Measurements from ENCODE around the gene ZNF407. TPM values are rescaled to one million over a fixed set of nuclear protein-coding genes. Genes with fewer than 3 reads are reported as not detected.

Gene ZNF407
- total and polyA plus RNA-seq, 2 of the 13 experiments (the other 11 are each of a cell fraction or from before 2014, with no cell fraction given): 2.3 to 8.7 TPM

DNA sequence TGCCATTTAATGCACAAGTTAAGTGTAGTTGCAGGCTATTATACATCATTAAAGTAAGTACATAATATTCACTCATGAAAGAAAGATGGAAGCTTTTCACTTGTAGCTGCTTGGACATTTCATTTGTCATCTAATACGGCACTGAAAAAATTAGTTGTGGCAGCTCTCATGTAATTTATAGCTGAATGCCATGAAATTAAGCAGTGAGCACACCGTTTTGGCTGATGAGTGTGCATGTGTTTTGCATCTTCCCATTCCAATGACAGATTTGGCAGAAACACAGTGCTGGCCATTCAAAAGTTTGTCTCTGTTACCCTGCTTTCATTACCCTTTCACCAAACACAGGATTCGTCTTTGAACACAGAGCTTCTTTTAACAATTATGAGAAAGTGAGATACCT lies 437.3 kb downstream of the ZNF407 start (continued):
- TF ChIP-seq ETS1 (CRISPR knock-in tag; IDR thresholded peaks at IDR 0.05) (no peak), REXO4 (CRISPR knock-in tag; IDR thresholded peaks at IDR 0.05; ENCODE audit: borderline replicate concordance) (no peak)

GRCh38 chr18:75035928-75036327 lies 438.3 kb downstream of the ZNF407 start:
- CTCF ChIA-PET (ENCODE audit: low intra/inter-chr PET ratio, low total read pairs): no interaction called here
- 85% methylated on average over 3 of the region's 3 CpGs for WGBS (ENCODE audit: low lambda C conversion rate)
- H3K9ac ChIP-seq (ENCODE audit: insufficient read depth, low read depth, low read length): no peak overlapping the region
- TF ChIP-seq HDAC6 (IDR thresholded peaks at IDR 0.05; ENCODE audit: low read depth, low read length) (no peak), ZNF12 (CRISPR knock-in tag; IDR thresholded peaks at IDR 0.05) (no peak), AHDC1 (CRISPR knock-in tag; IDR thresholded peaks at IDR 0.05; ENCODE audit: borderline replicate concordance) (no peak), SALL2 (CRISPR knock-in tag; IDR thresholded peaks at IDR 0.05) (no peak), PRMT3 (CRISPR knock-in tag; IDR thresholded peaks at IDR 0.05; ENCODE audit: borderline replicate concordance, low read depth) (no peak), ARNT2 (CRISPR knock-in tag; IDR thresholded peaks at IDR 0.05; ENCODE audit: low read depth) (no peak)

More at GRCh38 chr18:75035928-75036327, 438.3 kb downstream of the ZNF407 start:
- no peak overlapping the region for H3K4me3 ChIP-seq (replicated peaks in 1 of 3; ENCODE audit: insufficient read depth in 1 of 3, low read depth in 2 of 3, low read length in 3 of 3)
- no peaks in the 10 kb centered on the region; the same call in 1 of the 2 replicates for H4K20me1 ChIP-seq (ENCODE audit: insufficient read depth, low read length)
- ATAC-seq (no peak), DNase-seq (ENCODE audit: low spot score) (no peak), FAIRE-seq (no peak)
- H3K4me2 ChIP-seq (ENCODE audit: low read depth, low read length): no peak overlapping the region
- H3K27me3 ChIP-seq (ENCODE audit: control insufficient read depth in 1 of 2, insufficient read depth in 2 of 2, low read length in 2 of 2): no peaks in the 10 kb centered on the region; a peak in 1 of 5 replicates
- H3K9me3 ChIP-seq (ENCODE audit: low read length): no peaks in the 10 kb centered on the region
- no peaks in the 10 kb centered on the region for H3K4me1 ChIP-seq (ENCODE audit: insufficient read depth, low read length)
- in situ Hi-C loops (cut with HindIII; ENCODE audit: extremely low pct_ligation_motif_present, low pct_unique_long_range_greater_than_20kb): no loop called here
- no peak overlapping the region for H3K27ac ChIP-seq (ENCODE audit: extremely low read length, insufficient read depth, low read length)
- H3K36me3 ChIP-seq (replicated peaks in 1 of 2; ENCODE audit: control insufficient read depth in 1 of 2, insufficient read depth in 2 of 2, low read length in 2 of 2): no peaks in the 10 kb centered on the region
- intact Hi-C loops (cut with micrococcal nuclease; ENCODE audit: unreplicated experiment): no loop called here
- no peaks in the 10 kb centered on the region for H3K79me2 ChIP-seq (ENCODE audit: insufficient read depth, low read length)
- BruUV-seq (replicated peaks): no TSS peak
- H2AFZ ChIP-seq (ENCODE audit: low read length): no peak overlapping the region
- POLR2A ChIA-PET: no interaction called here
